Fibroblast of pulmonary artery (primary cell): ENCODE data around the gene PIAS2.

ENCODE experiments used
- DNase-seq: peaks from one replicate; pipeline ENCODE4 v3.0.0-alpha.2; 2010; ENCODE audit warnings: low read depth
- H3K4me3 ChIP-seq: replicated peaks from 2 replicates; pipeline ENCODE4 v1.5.1; 2011; ENCODE audit warnings: low read depth, mild to moderate bottlenecking, control low read depth, low read length, moderate library complexity
- CTCF ChIP-seq: IDR thresholded peaks from 2 replicates; pipeline ENCODE4 v1.5.1; 2011; ENCODE audit warnings: mild to moderate bottlenecking, control low read depth, low read length, inconsistent platforms; ENCODE audit errors: missing control alignments

PIAS2 gene

GRCh38 chr18:46946656-46947282, 29.5 kb upstream of the PIAS2 start:
- peak; percentile 81 for DNase-seq
- peak overlapping the region; percentile 65 for H3K4me3 ChIP-seq
- no peak for TF ChIP-seq CTCF

GRCh38 chr18:46942646-46943045, 25.3 kb upstream of the PIAS2 start:
- no peak for TF ChIP-seq CTCF
- H3K4me3 ChIP-seq, result no peak overlapping the region
- DNase-seq, result no peak

- TF ChIP-seq CTCF, result no peak
- DNase-seq, result no peak
- no peak overlapping the region for H3K4me3 ChIP-seq
These were observed 22.8 kb upstream of the PIAS2 start for GRCh38 chr18:46939998-46940571.

GRCh38 chr18:46939337-46939963, 22.1 kb upstream of the PIAS2 start:
- DNase-seq, result peak; percentile 59
- no peak overlapping the region for H3K4me3 ChIP-seq
- TF ChIP-seq CTCF, result no peak

GRCh38 chr18:46920653-46921052, 3.3 kb upstream of the PIAS2 start:
- no peak overlapping the region for H3K4me3 ChIP-seq
- no peak for DNase-seq
- TF ChIP-seq CTCF, result no peak

- DNase-seq, result no peak
- TF ChIP-seq CTCF, result no peak
- H3K4me3 ChIP-seq, result no peak overlapping the region
These were observed 2.8 kb upstream of the PIAS2 start for GRCh38 chr18:46920067-46920466.
